NT2/D1 (cell line): ENCODE data around the gene NUBP2.

Source experiments
- SUZ12 ChIP-seq: IDR thresholded peaks from 2 replicates; pipeline ENCODE4 v1.6.1; 2011; ENCODE audit not compliant: insufficient read length, insufficient read depth; ENCODE audit errors: extremely low read depth
- YY1 ChIP-seq: IDR thresholded peaks from 2 replicates; pipeline ENCODE4 v1.6.1; 2011; ENCODE audit not compliant: insufficient read length, insufficient read depth
- ZNF274 ChIP-seq: IDR thresholded peaks from 2 replicates; pipeline ENCODE4 v1.6.1; 2011; ENCODE audit warnings: mild to moderate bottlenecking, low read depth, low read length

DNA sequence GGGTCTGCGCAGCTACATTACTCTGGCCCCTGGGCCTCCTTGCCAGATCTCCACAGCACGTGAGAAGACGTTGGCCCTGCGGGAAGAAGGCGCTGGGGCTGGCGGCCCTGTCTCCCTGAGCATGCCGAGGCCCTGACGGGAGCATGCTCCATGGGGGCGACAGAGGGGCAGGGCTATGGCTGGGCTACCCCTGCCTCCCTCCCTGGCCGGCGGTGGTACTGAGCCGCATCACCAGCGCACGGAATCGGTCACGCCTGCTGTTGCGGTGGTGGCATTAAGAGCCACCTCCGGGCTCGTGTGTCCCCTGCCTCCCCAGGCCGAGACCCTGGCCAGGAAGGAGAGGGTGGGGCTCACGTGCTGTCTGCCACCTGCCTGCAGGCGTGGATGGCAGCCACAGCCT, 48.6 kb upstream of the NUBP2 start:
- TF ChIP-seq SUZ12 (no peak), YY1 (no peak), ZNF274 (no peak)
